Germinal center (tissue), 1 donor: ENCODE measurements around the gene ZCCHC7.
"Not testable (repeated sequence)": the region's sequence is repeated elsewhere in the genome, so short reads cannot be mapped to it uniquely, and the experiment has no call there.

Experiments
- DNase-seq: peaks from one replicate; pipeline ENCODE4 v3.0.0; 2012; ENCODE audit warnings: mixed read lengths, low spot score

The ZCCHC7 gene

GRCh38 chr9:37293664-37294524 lies 173.5 kb downstream of the ZCCHC7 start:
- DNase-seq = peak; percentile 60

DNA sequence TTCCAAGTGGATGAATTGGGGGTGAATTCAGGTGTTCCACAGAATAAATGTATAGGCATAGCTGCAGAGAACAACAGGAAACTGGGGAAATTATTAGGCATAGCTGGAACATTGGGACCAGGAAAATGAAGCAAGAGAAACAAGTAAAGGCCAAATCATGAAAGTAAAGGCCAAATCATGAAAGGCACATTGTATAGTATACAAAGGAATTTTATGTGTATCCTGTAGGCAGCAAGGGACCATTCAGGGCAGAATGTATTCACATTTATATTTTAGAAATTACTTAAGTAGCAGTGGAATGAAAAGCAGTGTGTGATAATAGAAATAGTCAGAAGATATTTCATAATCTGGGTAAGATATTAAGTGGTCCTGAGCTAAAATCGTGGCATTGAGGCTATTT lies 174.8 kb downstream of the ZCCHC7 start:
- no peak for DNase-seq

GRCh38 chr9:37295796-37296195 lies 175.4 kb downstream of the ZCCHC7 start:
- DNase-seq = no peak

DNA sequence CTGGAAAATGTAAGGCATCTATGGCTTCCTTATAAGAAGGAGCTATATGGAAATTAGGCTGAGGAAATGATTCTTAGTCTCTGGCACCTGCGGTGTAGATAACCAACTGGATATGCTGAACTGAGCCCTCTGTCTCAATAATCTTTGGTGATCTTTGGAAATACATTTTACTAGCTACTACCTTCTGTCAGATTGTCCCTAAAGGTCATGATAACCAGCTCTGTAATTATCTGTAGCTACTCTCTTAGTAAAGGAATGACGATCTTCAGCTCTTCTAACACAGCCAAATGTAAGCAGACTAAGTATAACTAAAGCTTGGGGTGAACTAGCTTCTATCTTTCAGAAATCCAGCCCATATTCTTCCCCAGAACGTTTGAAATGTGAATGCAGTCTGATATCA lies 177.2 kb downstream of the ZCCHC7 start:
- no peak for DNase-seq

GRCh38 chr9:37300620-37301019 lies 180.2 kb downstream of the ZCCHC7 start:
- DNase-seq = no peak

GRCh38 chr9:37301042-37301853 lies 180.9 kb downstream of the ZCCHC7 start:
- peak; percentile 28 for DNase-seq

DNA sequence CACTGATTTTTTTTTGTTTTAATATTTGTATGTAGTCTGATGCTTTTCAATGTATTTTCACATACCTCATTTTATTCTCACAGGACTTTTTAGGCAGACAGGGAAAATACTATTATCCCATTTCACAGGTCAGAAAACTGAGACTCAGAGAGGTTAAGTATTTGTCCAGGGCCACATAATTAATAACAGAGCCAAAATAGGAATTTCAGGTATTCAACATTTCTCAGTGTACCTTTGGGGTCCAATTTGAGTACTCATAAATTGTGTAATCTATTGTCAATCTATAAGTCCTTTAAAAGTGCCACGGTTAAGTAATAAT lies 181.4 kb downstream of the ZCCHC7 start:
- DNase-seq = no peak

GRCh38 chr9:37302277-37302676 lies 181.9 kb downstream of the ZCCHC7 start:
- DNase-seq = peak; percentile 60

- not testable (repeated sequence) for DNase-seq
Measured at GRCh38 chr9:37303272-37303671, 182.9 kb downstream of the ZCCHC7 start.

- no peak for DNase-seq
Measured at GRCh38 chr9:37309136-37309535, 188.8 kb downstream of the ZCCHC7 start.

DNA sequence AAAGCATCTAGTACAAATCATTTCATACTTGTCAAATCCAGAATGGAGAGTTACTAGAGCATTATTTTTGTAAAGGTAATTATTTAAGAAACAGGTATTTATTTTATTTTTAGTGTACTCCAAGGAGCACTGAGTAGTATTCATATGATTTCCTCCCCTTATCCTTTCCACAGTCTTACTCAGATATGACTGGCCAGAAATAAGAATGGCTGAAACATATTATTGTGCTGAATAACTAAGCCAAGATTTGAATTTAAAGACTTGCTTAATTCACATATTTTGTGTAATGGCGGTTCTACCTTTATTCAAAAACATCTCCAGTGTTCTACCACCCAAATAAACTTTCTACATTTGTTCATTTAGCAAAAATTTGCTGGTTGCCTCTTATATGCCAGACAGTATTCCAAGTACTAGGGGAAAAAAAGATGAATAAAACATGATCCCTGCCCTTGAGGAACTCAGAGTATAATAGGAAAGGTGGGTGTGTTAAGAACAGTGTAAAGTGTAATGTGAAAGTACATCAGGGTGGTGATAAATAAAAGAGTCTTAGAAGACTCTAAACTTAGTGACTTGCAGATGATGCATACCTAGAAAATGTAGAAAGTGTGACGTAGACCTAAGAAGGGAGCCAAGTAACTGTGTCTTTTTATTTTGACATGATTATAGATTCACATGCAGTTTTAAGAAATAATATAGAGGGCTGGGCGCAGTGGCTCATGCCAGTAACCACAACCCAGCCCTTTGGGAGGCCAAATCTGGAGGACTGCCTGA lies 191.7 kb downstream of the ZCCHC7 start:
- no peak for DNase-seq

DNA sequence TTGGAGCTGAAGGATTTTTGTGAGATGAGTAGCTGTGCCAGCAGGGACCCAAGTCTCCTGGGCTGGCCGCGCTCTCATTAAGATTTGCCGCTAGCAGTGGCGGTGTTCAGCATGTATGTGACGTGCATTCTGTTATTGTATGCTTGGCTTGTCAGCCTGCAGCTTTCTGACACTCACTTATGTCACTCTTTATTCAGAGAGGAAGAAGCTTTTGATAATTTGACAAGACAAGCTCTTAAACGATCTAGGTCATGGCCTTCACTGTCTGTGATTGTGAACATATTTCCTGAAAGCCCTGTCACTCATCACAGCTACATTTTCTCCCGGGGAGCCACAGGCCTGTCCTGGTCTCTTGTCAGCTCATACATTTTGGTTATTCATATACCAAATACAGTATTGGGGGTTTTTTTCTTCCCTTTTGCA lies 203.9 kb downstream of the ZCCHC7 start:
- DNase-seq = peak; percentile 40

- no peak for DNase-seq
Measured at GRCh38 chr9:37324691-37325490, 204.5 kb downstream of the ZCCHC7 start.

GRCh38 chr9:37325778-37326177 lies 205.4 kb downstream of the ZCCHC7 start:
- DNase-seq = no peak

DNA sequence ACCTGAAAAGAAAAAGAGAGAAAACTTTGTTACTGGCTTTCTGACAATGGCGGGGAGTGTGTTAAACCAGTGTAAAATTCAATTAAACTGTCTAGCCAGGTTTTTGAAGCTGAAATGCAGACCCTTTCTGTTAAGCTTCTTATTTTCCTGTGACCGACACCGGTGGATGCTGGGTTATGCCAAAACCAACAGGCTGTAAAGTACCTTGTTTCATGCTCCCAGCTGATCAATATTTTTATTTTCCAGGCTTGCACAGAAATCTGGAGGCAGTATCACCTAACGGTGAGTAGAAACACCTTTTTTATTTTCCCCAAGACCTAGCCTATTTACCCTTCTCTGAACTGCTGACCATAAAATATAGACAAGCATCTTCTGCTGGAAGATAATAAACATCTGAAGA lies 207.2 kb downstream of the ZCCHC7 start:
- DNase-seq = no peak

- DNase-seq = no peak
Measured at GRCh38 chr9:37328556-37329227, 208.3 kb downstream of the ZCCHC7 start.

- no peak for DNase-seq
Measured at GRCh38 chr9:37329576-37329975, 209.2 kb downstream of the ZCCHC7 start.

DNA sequence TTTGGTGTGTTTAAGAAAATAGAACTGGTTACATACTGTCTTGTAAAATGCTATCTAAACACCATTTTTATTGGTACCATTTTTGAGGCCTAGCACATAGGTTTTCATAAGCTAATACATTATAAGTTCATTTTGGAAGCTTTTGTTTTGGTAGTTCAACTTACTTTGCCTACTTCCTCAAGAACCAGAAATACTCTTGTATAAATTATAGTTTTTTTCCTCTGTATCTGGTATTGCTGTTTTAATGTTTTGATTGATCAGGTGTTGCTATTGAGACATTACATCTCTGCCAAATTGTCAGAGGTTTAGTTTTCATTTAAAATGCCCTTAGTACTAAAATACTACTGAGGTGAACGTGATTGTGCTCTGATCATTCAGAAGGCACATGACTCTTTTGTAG lies 211.5 kb downstream of the ZCCHC7 start:
- no peak for DNase-seq

GRCh38 chr9:37332578-37332977 lies 212.2 kb downstream of the ZCCHC7 start:
- no peak for DNase-seq

DNA sequence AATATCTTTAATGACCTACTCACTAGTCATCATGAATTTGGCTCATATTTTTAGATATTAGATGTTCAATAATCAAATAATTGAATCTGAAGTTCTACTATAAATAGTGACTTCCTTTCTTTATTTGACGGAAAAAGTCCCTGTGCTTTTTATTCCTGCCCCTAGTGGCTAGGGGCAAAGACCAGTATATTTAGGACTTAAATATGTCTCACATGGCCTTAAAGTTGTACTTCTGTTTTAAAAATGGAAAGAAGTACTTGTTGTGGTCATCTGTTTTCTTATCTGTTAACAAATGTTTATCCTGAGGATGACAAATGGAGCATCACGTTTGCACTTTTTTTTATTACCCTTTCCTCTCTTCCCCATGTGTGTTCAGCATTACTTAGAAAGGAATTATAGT lies 212.9 kb downstream of the ZCCHC7 start:
- DNase-seq = no peak

GRCh38 chr9:37335238-37335637 lies 214.9 kb downstream of the ZCCHC7 start:
- no peak for DNase-seq
